ENCODE results near the gene ZBTB38. TPM values are rescaled to one million over a fixed set of nuclear protein-coding genes. Genes with fewer than 3 reads are reported as not detected.

ZBTB38 gene
- total and polyA plus RNA-seq, 2 of the 13 experiments (the other 11 are each of a cell fraction or from before 2014, with no cell fraction given), result 26.8 to 51.7 TPM

DNA sequence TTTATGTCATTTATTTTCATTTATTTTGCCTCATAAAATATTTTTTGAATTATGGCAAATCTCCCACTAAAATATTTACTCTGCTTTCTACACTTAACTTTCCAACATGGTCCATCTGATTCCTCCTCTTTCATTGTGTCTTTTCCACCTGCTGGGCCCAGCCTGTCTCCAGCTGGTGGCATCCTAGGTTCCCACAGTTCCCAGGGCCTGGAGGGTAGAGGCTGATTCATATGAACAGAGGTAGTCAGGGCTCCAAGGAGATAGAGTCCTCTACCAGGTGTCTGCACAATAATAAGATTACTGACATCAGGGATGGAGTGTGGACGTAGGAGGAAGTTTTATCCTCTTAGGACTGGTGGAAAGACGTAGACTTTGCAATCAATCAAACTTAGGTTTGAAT is 14.3 kb downstream of the ZBTB38 start (continued):
- TF ChIP-seq, protein P1, sequence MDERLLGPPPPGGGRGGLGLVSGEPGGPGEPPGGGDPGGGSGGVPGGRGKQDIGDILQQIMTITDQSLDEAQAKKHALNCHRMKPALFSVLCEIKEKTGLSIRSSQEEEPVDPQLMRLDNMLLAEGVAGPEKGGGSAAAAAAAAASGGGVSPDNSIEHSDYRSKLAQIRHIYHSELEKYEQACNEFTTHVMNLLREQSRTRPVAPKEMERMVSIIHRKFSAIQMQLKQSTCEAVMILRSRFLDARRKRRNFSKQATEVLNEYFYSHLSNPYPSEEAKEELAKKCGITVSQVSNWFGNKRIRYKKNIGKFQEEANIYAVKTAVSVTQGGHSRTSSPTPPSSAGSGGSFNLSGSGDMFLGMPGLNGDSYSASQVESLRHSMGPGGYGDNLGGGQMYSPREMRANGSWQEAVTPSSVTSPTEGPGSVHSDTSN (CRISPR knock-in tag; IDR thresholded peaks at IDR 0.05), result no peak

DNA sequence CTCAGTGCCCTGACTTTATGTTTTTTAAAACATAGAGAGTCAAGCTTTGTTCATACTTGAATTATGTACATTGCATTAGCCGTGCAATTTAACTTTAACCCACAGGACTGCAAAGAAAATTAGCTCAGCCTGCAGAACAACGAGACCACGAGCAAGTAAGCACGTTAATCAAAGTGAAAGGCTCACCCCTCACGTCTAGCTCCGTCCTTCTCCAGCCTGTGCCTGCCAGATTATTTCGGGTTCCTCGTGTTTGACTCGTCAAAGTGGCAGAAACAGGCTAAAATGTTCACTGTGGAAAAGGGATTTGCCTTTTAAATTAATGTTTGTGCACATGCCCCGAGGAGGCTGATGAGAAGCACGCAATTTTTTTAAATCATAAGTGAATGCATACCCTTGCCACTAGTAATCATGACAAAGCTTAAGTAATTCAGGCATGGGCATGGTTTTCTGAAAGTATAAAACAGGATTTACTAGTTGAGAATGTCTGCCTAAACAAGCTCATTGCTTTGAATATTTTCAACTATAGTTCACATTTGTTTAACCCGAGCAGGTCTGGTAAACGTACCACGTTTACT is 15.3 kb downstream of the ZBTB38 start:
- Histone ChIP-seq H3K9ac (ENCODE audit: insufficient read depth, low read depth, low read length) (no peak overlapping the region), H2AFZ (ENCODE audit: low read length) (no peak overlapping the region), H3K27me3 (ENCODE audit: control insufficient read depth in 1 of 2, insufficient read depth in 2 of 2, low read length in 2 of 2) (no peaks in the 10 kb centered on the region), H3K9me3 (ENCODE audit: low read length) (no peaks in the 10 kb centered on the region), H4K20me1 (ENCODE audit: insufficient read depth, low read length) (no peaks in the 10 kb centered on the region), H3K36me3 (replicated peaks in 1 of 2; ENCODE audit: control insufficient read depth in 1 of 2, insufficient read depth in 2 of 2, low read length in 2 of 2) (peaks cover 14 to 68% of the 10 kb centered on the region in 2 experiments), H3K79me2 (ENCODE audit: insufficient read depth, low read length) (no peaks in the 10 kb centered on the region), H3K27ac (ENCODE audit: extremely low read length, insufficient read depth, low read length) (no peak overlapping the region), H3K4me1 (ENCODE audit: insufficient read depth, low read length) (peaks cover 21% of the 10 kb centered on the region), H3K4me3 (replicated peaks in 1 of 3; ENCODE audit: insufficient read depth in 1 of 3, low read depth in 2 of 3, low read length in 3 of 3) (no peak overlapping the region), H3K4me2 (ENCODE audit: low read depth, low read length) (no peak overlapping the region)
- no TSS peak for BruUV-seq (replicated peaks)
- ChIA-PET CTCF (ENCODE audit: low intra/inter-chr PET ratio, low total read pairs) (no interaction called here), POLR2A (no interaction called here)
- FAIRE-seq (no peak), DNase-seq (ENCODE audit: low spot score) (no peak), ATAC-seq (no peak)
- 95% methylated on average over 14 of the region's 14 CpGs for WGBS (ENCODE audit: low lambda C conversion rate)
- intact Hi-C loops (cut with micrococcal nuclease; ENCODE audit: unreplicated experiment), result no loop called here
- in situ Hi-C loops (cut with HindIII; ENCODE audit: extremely low pct_ligation_motif_present, low pct_unique_long_range_greater_than_20kb), result no loop called here
- TF ChIP-seq ARNT2 (CRISPR knock-in tag; IDR thresholded peaks at IDR 0.05; ENCODE audit: low read depth) (no peak), FOXA1 (IDR thresholded peaks at IDR 0.05) (no peak), FOXA1 (CRISPR knock-in tag; IDR thresholded peaks at IDR 0.05) (no peak), PHF5A (CRISPR knock-in tag; IDR thresholded peaks at IDR 0.05; ENCODE audit: low read depth, unreplicated experiment) (no peak), ASH2L (IDR thresholded peaks at IDR 0.05; ENCODE audit: insufficient read length, low read depth, low read length) (no peak), ZNF446 (CRISPR knock-in tag; IDR thresholded peaks at IDR 0.05) (no peak), SATB2 (CRISPR knock-in tag; IDR thresholded peaks at IDR 0.05) (no peak), RFX3 (CRISPR knock-in tag; IDR thresholded peaks at IDR 0.05) (no peak), MIER2 (CRISPR knock-in tag; IDR thresholded peaks at IDR 0.05) (no peak), ZBTB42 (CRISPR knock-in tag; IDR thresholded peaks at IDR 0.05) (no peak), MATR3 (CRISPR knock-in tag; IDR thresholded peaks at IDR 0.05) (no peak), SKI (IDR thresholded peaks at IDR 0.05; ENCODE audit: partially characterized antibody) (no peak), ZNF138 (CRISPR knock-in tag; IDR thresholded peaks at IDR 0.05; ENCODE audit: low read depth) (no peak)
- TF ChIP-seq, protein P2, sequence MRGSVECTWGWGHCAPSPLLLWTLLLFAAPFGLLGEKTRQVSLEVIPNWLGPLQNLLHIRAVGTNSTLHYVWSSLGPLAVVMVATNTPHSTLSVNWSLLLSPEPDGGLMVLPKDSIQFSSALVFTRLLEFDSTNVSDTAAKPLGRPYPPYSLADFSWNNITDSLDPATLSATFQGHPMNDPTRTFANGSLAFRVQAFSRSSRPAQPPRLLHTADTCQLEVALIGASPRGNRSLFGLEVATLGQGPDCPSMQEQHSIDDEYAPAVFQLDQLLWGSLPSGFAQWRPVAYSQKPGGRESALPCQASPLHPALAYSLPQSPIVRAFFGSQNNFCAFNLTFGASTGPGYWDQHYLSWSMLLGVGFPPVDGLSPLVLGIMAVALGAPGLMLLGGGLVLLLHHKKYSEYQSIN (CRISPR knock-in tag; IDR thresholded peaks at IDR 0.05; ENCODE audit: borderline replicate concordance), result no peak
- TF ChIP-seq, protein P3, sequence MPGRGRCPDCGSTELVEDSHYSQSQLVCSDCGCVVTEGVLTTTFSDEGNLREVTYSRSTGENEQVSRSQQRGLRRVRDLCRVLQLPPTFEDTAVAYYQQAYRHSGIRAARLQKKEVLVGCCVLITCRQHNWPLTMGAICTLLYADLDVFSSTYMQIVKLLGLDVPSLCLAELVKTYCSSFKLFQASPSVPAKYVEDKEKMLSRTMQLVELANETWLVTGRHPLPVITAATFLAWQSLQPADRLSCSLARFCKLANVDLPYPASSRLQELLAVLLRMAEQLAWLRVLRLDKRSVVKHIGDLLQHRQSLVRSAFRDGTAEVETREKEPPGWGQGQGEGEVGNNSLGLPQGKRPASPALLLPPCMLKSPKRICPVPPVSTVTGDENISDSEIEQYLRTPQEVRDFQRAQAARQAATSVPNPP (CRISPR knock-in tag; IDR thresholded peaks at IDR 0.05), result no peak
- TF ChIP-seq, protein P4, sequence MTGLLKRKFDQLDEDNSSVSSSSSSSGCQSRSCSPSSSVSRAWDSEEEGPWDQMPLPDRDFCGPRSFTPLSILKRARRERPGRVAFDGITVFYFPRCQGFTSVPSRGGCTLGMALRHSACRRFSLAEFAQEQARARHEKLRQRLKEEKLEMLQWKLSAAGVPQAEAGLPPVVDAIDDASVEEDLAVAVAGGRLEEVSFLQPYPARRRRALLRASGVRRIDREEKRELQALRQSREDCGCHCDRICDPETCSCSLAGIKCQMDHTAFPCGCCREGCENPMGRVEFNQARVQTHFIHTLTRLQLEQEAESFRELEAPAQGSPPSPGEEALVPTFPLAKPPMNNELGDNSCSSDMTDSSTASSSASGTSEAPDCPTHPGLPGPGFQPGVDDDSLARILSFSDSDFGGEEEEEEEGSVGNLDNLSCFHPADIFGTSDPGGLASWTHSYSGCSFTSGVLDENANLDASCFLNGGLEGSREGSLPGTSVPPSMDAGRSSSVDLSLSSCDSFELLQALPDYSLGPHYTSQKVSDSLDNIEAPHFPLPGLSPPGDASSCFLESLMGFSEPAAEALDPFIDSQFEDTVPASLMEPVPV (CRISPR knock-in tag; IDR thresholded peaks at IDR 0.05), result no peak

Data from HepG2 (cell line).